ENCODE data around the gene SLC39A11.

DNA sequence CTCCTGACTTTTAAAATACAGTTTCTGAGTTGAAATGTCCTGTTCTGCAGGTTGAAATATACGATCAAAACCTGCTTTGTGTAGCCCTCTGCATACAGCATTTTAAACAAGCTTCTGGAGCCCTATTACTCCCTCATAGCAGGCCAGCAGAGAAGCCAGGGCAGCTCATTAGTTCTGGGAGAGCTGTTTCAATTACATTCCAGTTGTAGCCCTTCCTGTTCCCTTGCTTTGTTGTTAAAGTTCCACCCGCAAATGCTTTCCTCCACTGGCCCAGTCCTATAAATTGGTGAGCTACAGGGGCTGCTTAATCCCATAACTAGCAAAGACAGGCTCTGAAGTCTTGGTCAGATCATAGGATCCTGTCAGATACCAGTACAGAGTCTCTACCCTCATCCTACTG lies 162.5 kb downstream of the SLC39A11 start:
- TF ChIP-seq, protein P1, sequence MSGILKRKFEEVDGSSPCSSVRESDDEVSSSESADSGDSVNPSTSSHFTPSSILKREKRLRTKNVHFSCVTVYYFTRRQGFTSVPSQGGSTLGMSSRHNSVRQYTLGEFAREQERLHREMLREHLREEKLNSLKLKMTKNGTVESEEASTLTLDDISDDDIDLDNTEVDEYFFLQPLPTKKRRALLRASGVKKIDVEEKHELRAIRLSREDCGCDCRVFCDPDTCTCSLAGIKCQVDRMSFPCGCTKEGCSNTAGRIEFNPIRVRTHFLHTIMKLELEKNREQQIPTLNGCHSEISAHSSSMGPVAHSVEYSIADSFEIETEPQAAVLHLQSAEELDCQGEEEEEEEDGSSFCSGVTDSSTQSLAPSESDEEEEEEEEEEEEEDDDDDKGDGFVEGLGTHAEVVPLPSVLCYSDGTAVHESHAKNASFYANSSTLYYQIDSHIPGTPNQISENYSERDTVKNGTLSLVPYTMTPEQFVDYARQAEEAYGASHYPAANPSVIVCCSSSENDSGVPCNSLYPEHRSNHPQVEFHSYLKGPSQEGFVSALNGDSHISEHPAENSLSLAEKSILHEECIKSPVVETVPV (CRISPR knock-in tag; IDR thresholded peaks at IDR 0.05): no peak
- TF ChIP-seq PPARA (CRISPR knock-in tag; IDR thresholded peaks at IDR 0.05; ENCODE audit: borderline replicate concordance) (no peak), GLIS3 (CRISPR knock-in tag; IDR thresholded peaks at IDR 0.05) (no peak), BACH2 (CRISPR knock-in tag; IDR thresholded peaks at IDR 0.05; ENCODE audit: borderline replicate concordance) (no peak)
- TF ChIP-seq, protein P2, sequence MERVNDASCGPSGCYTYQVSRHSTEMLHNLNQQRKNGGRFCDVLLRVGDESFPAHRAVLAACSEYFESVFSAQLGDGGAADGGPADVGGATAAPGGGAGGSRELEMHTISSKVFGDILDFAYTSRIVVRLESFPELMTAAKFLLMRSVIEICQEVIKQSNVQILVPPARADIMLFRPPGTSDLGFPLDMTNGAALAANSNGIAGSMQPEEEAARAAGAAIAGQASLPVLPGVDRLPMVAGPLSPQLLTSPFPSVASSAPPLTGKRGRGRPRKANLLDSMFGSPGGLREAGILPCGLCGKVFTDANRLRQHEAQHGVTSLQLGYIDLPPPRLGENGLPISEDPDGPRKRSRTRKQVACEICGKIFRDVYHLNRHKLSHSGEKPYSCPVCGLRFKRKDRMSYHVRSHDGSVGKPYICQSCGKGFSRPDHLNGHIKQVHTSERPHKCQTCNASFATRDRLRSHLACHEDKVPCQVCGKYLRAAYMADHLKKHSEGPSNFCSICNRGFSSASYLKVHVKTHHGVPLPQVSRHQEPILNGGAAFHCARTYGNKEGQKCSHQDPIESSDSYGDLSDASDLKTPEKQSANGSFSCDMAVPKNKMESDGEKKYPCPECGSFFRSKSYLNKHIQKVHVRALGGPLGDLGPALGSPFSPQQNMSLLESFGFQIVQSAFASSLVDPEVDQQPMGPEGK (CRISPR knock-in tag; IDR thresholded peaks at IDR 0.05; ENCODE audit: borderline replicate concordance): no peak

Data from SK-N-SH treated with all-trans-retinoic acid at 6 μM for 48 hours (cell line).